DLD1 (cell line): ENCODE data around the gene HDDC2.
"Not testable (repeated sequence)": the region's sequence is repeated elsewhere in the genome, so short reads cannot be mapped to it uniquely, and the experiment has no call there.

Source experiments
- in situ Hi-C: cut with HindIII; loops from 2 replicates; pipeline ENCODE4 v1.10.0; 2017; ENCODE audit warnings: low sequenced_read_pairs

The HDDC2 gene

GRCh38 chr6:125307150-125307838, 5.5 kb upstream of the HDDC2 start:
- in situ Hi-C loops = no loop called here

DNA sequence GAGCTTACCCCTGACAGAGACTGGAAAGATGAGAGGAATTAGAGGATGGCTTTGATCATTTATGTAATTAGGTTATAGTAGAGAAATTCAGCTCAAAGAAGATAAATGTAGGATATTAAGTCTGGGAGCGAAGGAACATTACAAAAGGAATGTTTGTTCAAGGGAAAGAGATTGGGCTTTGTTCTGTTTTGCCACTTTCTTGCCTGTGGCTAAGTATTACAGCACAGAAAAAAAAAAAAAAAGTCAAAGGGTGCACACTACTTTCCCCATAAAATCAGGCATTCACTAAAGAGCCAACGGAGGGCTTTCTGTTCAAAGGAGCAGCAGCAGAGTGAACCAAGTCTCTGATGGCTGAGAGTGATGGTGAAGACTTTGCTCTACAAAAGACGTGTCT, 5.0 kb upstream of the HDDC2 start:
- in situ Hi-C loops = no loop called here

- in situ Hi-C loops = no loop called here
Measured at GRCh38 chr6:125304970-125305660, 3.3 kb upstream of the HDDC2 start.

DNA sequence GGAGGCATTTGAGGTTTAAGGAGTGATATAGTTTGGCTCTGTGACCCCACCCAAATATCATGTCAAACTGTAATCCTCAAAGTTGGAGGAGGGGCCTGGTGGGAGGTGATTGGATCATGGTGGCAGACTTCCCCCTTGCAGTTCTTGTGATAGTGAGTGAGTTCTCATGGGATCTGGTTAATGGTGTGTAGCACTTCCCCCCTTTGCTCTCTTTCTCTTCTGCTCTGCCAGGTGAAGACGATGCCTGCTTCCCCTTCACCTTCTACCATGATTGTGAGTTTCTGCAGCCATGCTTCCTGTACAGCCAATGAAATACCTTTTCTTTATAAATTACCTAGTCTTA, 1.7 kb upstream of the HDDC2 start:
- in situ Hi-C loops = no loop called here

- in situ Hi-C loops = no loop called here
Measured at GRCh38 chr6:125302840-125303511, 1.2 kb upstream of the HDDC2 start.

- in situ Hi-C loops = no loop called here
Measured at GRCh38 chr6:125300992-125301434, 754 bp downstream of the HDDC2 start.

- in situ Hi-C loops = no loop called here
Measured at GRCh38 chr6:125299257-125299656, 2.5 kb downstream of the HDDC2 start.

- in situ Hi-C loops = no loop called here
Measured at GRCh38 chr6:125296471-125296870, 5.3 kb downstream of the HDDC2 start.

DNA sequence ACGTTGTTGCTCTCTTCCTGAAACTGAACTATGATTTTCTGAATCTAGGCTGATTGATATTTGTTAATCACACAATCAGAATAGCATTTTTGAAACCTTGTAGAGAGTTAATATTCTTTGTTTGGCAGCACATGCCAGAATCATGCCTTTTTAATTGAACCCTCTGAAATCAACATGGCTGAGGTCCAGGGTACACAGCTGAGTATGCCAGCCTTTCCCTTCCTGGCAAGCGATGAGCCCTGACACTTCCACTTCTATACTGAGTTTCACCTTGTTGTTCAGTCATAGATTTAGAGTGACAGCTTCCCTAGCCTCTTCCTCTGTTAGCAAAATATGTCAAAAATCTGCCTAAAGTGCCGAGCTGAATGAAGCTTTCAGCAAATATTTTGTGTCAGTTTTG, 6.8 kb downstream of the HDDC2 start:
- in situ Hi-C loops = no loop called here

- in situ Hi-C loops = no loop called here
Measured at GRCh38 chr6:125294036-125294435, 7.7 kb downstream of the HDDC2 start.

- in situ Hi-C loops = no loop called here
Measured at GRCh38 chr6:125293587-125293986, 8.2 kb downstream of the HDDC2 start.

- in situ Hi-C loops = no loop called here
Measured at GRCh38 chr6:125287718-125288117, 14.0 kb downstream of the HDDC2 start.

DNA sequence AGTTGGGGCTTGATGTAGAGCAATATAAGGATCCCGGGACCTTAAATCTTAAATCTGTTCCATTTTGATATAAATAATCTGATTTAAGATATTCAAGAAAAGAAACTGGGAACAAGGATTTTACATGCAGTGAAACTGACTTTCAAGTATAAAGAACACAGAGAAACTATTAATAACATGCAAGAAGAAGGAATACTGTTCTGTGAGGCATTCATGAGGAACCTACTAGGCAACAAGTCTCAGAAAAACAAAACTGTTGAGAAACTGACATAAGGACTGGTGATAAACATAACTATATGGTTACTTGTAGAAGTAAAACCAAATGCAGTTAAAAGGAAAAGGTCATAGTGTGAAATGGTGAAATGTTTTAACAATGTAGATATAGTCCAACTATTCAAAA, 15.8 kb downstream of the HDDC2 start:
- in situ Hi-C loops = no loop called here

DNA sequence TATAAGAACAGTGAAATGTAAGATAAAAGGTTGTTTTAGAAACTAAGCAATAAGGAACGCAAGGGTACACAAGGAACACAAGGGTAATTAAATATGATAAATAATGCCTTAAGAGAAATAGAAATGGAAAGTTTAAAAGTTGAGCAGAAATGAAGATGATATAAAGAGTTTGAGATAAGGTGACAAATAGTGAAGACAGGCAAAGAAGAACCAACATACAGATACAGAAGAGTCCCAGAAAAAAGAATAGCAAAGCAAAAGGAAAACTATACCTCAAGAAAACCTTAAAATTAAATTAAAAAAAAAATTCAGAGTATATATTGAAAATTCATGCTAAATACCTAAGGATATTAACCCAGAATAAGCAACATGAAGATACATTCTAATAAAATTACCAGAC, 16.4 kb downstream of the HDDC2 start:
- in situ Hi-C loops = no loop called here

DNA sequence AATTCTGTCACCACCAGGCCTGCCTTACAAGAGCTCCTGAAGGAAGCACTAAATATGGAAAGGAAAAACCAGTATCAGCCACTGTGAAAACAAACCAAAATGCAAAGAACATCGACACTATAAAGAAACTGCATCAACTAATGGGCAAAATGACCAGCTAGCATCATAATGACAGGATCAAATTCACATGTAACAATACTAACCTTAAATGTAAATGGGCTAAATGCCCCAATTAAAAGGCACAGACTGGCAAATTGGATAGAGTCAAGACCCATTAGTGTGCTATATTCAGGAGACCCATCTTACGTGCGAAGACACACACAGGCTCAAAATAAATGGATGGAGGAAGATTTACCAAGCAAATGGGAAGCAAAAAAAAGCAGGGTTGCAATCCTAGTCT, 19.3 kb downstream of the HDDC2 start:
- in situ Hi-C loops = not testable (repeated sequence)

DNA sequence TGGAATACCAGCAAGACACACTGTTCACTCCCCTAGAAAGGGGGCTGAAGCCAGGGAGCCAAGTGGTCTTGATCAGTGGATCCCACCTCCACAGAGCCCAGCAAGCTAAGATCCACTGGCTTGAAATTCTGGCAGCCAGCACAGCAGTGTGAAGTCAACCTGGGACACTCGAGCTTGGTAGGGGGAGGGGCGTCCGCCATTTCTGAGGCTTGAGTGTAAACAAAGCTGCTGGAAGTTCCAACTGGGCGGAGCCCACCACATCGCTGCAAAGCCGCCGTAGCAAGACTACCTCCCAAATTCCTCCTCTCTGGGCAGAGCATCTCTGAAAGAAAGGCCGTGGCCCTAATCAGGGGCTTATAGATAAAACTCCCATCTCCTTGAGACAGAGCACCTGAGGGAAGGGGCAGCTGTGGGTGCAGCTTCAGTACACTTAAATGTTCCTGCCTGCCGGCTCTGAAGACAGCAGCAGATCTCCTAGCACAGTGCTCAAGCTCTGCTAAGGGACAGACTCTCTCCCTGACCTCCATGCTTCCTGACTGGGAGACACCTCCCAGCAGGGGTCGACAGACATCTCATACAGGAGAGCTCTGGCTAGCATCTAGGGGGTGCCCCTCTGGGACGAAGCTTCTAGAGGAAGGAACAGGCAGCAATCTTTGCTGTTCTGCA, 21.3 kb downstream of the HDDC2 start:
- in situ Hi-C loops = not testable (repeated sequence)

GRCh38 chr6:125279961-125280360, 21.8 kb downstream of the HDDC2 start:
- in situ Hi-C loops = no loop called here

DNA sequence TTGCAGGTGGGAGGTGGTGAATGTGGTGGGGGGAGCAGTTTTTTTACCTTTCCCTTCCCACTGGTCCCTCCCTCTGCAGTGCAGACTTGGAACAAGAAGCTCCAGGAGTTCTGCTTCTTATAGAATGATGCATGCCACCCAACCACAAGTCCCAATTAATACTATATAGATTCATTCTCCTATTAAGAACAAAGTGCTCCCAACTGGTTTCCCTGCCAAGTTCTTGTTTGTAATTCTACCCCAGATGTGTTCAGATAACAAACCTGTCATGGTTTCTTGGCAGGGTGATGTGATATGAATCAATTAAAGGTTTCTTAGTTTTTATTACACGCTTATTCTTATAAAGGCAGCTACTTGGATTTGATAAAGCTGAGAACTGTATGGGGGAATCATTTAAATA, 23.9 kb downstream of the HDDC2 start:
- in situ Hi-C loops = no loop called here

DNA sequence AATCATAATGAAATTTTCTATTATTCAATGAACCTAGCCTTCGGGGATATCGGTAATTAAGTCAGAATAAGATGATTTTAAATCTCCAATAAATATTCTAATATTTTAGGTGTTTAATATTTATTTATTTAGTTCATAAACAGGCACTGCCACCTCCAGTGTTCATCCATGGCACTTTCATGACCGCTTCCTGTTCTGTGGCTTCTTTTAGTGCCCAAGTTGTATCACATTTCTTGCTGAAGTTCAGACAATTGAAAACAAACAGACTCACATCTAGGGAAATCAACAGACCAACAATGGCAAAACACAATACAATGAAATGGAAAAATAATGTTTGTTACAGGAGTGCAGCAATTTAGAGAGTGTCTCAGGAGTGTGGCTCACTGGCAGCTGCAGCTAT, 26.0 kb downstream of the HDDC2 start:
- in situ Hi-C loops = no loop called here

DNA sequence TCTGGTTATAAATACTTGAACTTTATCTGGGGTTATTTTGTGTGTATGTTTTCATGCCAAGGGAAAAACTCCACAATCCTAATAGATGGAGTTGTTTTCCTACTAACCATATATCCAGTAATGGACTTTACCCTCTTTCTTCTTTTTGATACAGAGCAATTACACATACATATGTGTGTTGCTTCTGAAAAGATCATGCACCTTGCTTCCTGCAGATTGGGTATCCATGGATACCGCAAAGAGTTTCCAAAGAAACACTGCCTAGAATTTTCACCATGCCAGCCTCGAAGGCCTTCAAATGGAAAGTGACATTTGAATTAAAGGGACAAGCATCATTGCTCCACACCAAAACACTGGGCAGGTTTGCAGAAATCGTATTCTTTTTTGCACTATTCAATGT, 26.8 kb downstream of the HDDC2 start:
- in situ Hi-C loops = no loop called here

- in situ Hi-C loops = no loop called here
Measured at GRCh38 chr6:125273965-125274364, 27.8 kb downstream of the HDDC2 start.

DNA sequence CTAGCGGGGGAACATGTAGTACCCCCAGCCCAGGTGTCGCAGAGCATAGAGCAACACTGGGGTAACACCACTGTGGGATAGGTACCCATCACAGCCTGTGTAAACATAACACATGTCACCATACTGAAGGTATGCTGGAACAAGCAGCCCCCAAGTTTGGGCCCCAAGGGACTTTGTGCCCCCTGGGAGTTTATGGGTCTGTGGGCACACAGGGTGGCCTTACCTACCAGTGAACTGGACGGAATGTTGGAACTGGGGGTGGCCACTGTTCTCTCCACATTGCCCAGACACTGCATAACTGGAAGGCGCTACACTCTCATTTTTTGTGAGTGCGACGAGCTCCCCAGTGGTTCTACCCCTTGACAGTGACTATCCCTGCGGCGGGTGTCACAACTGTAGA, 28.5 kb downstream of the HDDC2 start:
- in situ Hi-C loops = no loop called here
